T-helper 9 cell (primary cell): ENCODE data around the gene ARRB1.

Source experiments
- DNase-seq: peaks from one replicate; pipeline ENCODE4 v3.0.0-alpha.2; 2020

ARRB1 gene

DNA sequence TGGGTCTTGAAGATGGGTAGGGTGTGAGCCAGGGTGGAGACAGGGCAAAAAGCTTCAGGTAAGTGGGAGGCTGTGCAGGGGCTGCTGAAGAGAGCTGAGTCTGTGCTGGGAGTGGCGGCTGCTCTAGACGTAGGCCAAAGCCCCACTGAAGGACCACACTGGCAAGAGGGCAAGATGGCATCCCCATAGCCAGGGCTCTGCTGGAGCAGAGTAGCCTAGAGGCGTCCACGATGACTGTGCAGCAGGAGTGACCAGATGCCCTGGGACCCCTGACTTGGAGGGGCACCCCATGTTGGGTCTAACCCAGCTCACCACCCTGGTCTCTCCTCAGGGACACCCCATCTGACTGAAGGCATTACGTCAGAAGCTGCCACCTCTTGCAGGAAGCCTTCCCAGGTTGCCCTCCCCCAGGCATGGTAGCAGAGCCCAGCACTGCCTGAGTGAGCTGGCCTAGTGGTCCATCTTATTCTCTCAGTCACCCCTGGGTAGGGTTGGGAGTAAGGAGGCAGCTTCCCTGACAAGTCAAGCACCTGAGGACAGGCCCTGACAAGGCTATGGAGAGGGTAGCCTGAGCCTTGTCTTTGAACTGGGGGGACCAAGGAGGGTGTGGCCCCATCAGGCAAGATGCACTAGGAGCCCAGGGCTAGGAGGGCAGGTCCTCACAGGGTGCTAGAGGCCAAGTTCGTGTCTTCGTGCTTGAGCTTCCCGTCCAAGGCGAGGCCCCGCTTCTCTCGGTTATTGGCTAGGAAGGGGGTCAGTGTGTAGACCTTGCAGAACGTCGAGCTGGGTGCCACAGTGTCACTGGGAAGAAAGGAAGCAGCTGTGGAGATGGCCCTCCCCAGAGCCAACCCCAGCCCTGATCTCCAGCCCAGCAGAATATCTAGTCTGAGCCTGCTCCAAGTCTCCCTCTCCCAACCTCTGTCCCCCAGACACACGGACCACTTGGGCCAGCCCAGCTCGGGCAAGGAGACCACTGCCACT, 77.8 kb downstream of the ARRB1 start:
- no peak for DNase-seq

GRCh38 chr11:75272821-75273301, 78.6 kb downstream of the ARRB1 start:
- DNase-seq, result no peak

DNA sequence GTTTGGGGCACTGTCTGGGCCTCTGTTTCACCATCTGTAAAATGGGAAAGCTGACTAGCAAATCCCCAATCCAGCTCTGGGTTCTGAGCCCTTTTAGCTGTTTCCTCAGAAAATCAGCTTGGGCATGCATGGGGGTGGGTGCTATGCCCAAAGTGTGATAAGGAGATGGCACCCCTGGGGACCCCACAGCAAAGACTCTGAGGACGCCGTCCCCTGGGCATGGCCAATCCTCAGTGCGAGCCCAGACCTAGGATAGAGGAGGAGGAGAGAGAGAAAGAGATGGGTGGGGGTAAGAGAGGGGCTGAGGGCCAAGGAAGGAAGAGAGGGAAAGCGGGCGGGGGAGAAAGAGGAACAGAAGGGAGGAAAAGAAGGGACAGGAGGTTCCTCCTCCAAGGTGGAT, 79.1 kb downstream of the ARRB1 start:
- no peak for DNase-seq

GRCh38 chr11:75271730-75272129, 79.7 kb downstream of the ARRB1 start:
- no peak for DNase-seq

DNA sequence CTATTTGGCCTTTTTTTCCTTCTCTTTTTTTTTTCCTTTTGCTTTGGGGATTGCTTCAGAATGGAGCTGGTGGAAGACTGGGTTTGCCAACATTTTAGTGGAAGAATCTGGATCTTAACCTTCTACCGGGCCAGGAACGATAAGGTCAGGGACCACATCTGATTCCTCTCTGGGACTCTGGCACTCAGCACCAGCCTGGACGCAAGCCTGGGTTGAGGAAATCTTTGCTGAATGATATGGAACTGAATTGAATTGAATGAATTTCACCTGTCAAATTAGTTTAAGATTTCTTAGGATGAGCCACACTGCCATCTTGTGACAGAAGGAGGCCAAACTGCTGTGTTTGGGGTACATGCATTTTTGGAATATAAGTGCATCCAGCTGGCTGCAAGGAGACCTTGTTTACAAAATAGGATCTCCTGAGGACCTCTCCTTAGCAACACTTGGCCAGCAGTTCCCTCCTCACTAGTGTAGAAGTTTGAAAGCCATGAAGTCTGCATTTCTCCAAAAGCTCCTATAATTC, 80.5 kb downstream of the ARRB1 start:
- no peak for DNase-seq

DNA sequence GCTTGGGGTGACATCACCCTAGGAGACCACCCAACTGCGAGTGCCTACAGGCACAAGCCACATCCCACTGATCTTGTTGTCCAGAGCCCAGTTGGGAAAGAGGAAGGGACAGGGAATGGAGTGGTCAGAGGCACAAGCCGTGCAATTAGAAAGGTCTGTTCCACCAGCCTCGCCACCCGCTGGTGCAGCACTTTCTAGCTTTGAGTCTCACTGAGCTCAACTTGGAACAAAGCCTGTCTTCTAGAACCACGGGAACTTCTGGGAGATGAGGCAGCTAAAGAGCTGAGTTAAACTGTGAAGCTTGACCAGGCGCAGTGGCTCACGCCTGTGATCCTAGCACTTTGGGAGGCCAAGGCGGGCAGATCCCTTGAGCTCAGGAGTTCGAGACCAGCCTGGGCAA, 81.6 kb downstream of the ARRB1 start:
- DNase-seq, result no peak

- no peak for DNase-seq
Measured at GRCh38 chr11:75269367-75269660, 82.1 kb downstream of the ARRB1 start.

- no peak for DNase-seq
Measured at GRCh38 chr11:75268626-75269366, 82.7 kb downstream of the ARRB1 start.

DNA sequence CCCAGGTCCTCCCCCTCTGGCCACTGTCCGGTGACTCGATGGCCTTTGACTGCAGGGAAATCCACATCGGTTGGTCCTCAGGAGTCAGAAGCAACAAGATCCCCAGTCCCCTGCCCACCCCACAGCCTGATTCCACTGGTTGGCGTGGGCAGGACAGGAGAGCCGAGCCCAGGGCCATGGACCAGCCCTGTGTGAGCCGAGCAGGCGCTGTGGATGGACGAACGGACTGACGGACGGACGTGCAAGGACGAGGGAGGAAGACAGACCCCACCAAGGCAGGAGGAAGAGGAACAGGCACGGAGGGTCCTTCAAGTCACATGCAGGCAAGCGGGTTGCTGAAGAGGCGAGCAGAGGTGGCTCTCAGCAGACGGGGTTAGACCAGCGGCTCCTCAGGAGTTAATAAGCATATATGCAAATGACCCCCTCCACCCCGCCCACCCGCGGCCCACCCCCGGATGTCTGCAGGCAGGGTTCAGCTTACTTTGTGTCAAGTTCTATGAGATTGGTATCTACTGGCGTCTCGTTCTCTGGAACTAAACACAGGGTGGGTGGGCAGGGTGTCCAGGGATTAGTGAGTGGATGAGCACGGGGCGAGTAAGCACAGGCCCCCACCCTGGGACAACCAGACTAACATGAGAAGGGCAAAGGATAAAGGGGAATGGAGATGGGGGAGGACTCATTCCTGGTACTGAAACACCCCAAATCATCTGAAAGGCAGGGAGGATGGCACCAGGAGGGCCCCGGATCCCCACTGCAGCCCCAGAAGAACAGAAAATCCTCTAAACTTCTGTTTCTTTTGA, 84.1 kb downstream of the ARRB1 start:
- DNase-seq, result no peak

DNA sequence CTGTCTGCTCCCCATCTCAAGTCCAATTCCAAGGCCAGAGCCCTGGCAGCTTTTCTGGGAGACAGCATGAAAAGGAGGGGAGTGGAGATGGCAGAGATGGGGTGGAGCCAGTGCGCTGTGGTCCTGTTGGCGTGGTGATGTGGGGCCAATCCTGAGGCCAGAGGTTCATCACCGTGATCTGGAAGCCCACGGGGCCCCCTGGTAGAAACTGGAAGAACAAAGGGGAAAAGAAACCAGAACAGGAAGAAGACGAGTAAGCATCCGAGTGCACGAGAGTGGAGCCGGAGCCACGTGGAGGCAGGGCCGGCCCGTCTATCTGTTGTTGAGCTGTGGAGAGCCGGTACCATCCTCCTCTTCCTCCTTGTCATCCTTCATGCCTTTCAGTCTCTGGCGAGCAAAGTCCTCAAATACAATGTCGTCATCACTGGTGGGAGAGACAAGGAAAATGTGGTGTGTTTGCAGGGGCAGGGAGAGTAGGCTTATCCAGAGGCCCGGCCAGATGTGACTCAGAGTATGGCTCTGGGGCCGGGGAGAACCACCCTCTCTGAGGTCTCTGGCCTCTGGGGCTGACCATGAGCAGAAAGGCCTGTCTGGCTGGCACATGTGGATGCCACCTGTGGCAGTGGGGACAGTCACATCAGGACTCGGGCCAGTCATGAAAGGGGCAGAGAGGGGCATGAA, 85.5 kb downstream of the ARRB1 start:
- DNase-seq, result no peak

- DNase-seq, result no peak
Measured at GRCh38 chr11:75264971-75265370, 86.5 kb downstream of the ARRB1 start.

DNA sequence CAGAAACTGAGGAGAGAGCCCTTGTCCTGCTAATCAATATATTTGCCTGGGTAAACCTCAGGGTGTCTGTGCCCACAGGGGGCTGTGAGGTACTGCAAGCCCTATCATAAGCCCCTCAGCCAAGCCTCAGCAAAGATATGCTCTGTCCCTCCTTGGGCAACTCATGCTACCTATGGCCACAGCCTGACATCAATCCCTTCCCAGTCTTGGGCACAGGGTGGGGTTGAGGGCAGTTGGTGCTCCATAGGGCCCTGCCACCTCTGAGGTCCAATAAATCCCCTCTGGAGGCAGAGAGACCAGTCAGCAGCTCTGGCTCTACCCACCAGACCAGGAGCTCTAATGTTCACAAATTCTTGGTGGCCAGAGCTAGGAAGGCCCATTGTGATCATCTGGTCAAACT, 87.1 kb downstream of the ARRB1 start:
- no peak for DNase-seq

GRCh38 chr11:75263944-75264349, 87.5 kb downstream of the ARRB1 start:
- no peak for DNase-seq

DNA sequence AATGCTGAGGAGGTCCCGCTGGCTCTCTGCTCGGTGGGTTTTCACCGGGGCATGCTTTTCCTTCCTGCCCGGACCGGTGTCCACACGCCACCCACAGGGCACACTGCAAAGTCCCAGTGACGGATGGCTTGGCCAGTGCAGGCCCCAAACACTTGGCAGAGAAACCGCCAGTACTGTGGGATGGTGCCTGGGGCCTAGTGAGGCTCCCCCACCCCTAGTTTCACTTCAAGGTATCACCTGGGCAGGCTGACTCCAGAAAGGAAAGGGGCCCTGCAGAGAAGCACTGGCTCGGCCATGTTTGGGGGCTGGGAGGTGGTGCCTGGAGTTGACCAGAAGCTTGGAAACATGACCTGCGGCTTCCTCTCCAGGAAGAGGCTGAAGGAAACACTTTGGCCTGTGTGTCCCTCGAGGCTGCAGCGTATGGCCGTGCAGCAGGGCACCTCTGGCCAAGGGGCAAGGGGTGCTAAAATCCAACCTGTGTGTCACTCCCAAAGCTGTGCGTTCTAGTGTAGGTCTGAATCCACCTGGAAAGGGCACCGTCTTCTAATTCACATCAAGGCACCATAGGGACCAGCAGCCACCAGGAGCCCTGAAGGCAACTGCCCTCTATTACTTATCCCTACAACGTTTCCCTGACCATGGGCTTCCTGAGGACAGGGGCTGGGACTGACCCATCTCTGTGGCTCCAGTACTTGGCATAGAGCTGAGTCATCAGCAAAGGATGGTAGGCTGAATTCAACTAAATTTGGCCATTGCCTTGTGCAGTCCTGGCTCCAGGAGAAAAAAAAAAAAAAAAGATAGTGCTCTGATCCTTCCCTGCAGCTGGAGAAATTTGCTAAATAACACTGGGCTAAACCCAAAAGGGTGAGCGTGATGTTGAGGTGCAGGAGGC, 88.3 kb downstream of the ARRB1 start:
- DNase-seq, result no peak

- DNase-seq, result no peak
Measured at GRCh38 chr11:75262436-75262835, 89.0 kb downstream of the ARRB1 start.

DNA sequence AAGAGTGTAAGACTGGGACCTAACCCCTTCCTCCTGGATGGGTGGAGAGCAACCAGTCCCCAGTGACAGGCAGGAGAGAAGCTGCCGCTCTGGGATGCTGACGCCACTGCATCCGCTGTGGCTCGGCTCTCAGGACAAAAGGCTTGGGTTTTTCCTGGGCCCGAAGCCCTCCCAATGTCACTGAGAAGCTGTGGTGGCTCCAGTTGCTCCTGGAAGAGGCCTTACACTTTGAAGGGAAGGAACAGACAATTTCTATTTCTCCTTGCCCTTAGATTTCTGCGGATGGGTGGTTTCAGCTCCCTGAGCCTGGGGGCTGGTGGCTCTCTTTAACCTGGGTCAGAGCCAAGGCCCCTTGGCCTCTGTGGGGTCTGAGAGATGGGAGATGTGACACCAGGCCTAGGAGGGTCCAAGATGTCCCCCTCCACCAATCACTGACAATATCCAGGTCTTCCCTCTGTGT, 89.5 kb downstream of the ARRB1 start:
- no peak for DNase-seq

DNA sequence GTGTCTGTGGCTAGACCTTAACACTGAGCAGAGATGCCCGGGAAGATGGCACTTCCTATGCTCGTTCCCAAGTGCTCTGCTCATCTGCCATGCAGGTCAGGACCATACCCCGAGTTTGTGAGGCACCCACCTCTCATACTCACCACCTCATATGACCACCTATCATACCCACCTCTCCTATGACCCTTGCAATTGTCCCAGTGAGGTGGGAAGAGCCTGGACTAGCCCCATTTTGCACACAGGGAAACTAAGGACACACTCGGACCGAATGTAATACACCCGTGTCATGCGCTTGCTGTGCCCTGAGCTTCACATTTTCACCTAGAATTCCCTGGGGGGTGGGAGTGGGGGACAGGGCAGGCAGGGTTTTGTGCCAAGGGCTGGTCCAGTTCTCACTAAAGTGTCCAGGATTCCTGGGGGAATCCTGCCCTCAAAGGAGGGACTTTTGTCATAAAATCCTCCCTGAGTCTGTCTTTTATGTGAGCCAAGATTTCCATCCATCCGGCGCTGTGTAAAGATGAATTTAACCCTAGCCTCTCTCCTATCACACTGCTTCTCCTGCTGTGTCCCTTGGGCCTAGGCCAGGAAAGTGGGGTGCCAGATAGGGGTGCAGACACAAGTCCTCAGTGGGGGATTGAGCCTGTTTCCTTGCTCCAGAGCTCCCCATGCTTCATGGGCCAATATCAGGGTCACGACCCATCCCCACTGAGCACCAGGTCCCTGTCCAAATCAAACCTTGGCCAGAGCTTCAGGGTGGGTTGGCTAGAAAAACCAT, 90.9 kb downstream of the ARRB1 start:
- DNase-seq, result no peak

GRCh38 chr11:75254326-75254725, 97.1 kb downstream of the ARRB1 start:
- no peak for DNase-seq

- no peak for DNase-seq
Measured at GRCh38 chr11:75249704-75250103, 101.8 kb downstream of the ARRB1 start.

DNA sequence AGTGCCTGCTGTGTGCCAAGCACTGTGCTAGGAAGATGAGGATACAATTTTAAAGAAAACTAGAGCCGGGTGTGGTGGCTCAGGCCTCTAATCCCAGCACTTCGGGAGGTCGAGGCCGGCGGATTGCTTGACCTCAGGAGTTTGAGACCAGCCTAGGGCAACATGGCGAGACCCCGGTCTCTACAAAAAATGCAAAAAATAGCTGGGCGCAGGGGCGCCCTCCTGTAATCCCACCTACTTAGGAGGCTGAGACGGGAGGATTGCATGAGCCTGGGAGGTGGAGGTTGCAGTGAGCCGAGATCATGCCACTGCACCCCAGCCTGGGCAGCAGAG, 102.6 kb downstream of the ARRB1 start:
- DNase-seq, result no peak
